Tibial nerve (tissue), 3 donors: Measurements from ENCODE around the gene HEATR9.
A peak's percentile ranks its signal among the peaks of the same experiment; 100 is the strongest.

ENCODE experiments used
- POLR2A ChIP-seq, 2 donors: fragments of 450-650 bp; IDR thresholded peaks; one replicate each; pipeline ENCODE4 v1.6.1; 2017; ENCODE audit warnings: antibody characterized with exemption in 2 of 2, mild to moderate bottlenecking in 2 of 2, moderate library complexity in 2 of 2
- TF ChIP-seq, protein P1 (sequence below), 5 experiments: fragments of 200-600 bp in 3 of 5; fragments of 450-650 bp in 2 of 5; sonication (generic) in 3 of 5; IDR thresholded peaks; one replicate each; pipeline ENCODE4 v1.5.1; 2016 to 2019; ENCODE audit warnings: antibody characterized with exemption in 5 of 5, mild to moderate bottlenecking in 3 of 5, moderate library complexity in 2 of 5

DNA sequence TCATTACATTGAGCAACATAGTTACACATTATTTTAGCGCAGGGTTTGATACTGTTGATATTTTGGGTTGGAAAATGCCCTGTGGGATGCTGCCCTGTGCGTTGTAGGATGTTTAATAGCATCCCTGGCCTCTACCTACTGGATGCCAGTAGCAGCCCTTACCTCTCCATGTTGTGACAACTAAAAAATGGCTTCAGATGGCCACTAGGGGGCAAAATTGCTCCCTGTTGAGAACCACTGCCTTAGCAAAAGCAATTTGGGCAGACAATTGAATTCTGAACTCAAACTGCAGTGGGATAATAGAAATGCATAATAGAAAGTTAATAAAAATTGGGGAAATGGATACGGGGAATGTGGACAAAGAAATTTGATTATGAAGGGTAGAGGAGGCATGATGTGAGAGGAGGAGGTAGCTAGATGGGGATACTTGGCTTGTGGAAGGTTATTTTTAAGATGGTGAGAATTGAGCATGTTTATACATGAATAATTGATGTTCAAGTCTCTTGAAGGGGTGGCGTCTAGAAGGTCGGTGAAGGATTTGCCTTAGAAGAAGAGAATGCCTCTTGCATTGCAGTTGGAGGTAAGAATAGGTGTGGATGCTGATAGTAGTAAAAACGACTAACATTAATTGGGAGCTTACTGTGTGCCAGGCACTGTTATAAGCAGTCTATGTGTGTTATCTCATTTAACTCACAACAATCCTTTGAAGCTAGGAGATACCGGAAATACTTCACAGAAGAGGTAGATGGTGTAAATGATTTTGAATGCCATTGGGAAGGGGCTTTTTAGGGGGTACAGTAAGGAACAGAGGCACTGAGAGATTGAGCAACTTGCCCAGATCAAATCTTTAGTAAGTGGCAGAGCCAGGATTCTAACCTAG is 19.0 kb downstream of the HEATR9 start:
- TF ChIP-seq, protein P1, sequence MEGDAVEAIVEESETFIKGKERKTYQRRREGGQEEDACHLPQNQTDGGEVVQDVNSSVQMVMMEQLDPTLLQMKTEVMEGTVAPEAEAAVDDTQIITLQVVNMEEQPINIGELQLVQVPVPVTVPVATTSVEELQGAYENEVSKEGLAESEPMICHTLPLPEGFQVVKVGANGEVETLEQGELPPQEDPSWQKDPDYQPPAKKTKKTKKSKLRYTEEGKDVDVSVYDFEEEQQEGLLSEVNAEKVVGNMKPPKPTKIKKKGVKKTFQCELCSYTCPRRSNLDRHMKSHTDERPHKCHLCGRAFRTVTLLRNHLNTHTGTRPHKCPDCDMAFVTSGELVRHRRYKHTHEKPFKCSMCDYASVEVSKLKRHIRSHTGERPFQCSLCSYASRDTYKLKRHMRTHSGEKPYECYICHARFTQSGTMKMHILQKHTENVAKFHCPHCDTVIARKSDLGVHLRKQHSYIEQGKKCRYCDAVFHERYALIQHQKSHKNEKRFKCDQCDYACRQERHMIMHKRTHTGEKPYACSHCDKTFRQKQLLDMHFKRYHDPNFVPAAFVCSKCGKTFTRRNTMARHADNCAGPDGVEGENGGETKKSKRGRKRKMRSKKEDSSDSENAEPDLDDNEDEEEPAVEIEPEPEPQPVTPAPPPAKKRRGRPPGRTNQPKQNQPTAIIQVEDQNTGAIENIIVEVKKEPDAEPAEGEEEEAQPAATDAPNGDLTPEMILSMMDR (IDR thresholded peaks at IDR 0.05): peak; percentile 55 to 71 (median 58)
- no peak for TF ChIP-seq POLR2A (IDR thresholded peaks at IDR 0.05)
